Type B pancreatic cell (in vitro differentiated cells): ENCODE results near the gene ADIRF. TPM values are rescaled to one million over a fixed set of nuclear protein-coding genes. Genes with fewer than 3 reads are reported as not detected.
"Not testable (repeated sequence)": the region's sequence is repeated elsewhere in the genome, so short reads cannot be mapped to it uniquely, and the experiment has no call there.

Experiments
- DNase-seq: peaks from one replicate; pipeline ENCODE4 v3.0.0; 2021; ENCODE audit warnings: mixed read lengths; ENCODE audit not compliant: unreplicated experiment; ENCODE audit errors: extremely low spot score
- H3K27ac Mint-ChIP-seq: 2 replicates; pipeline ENCODE4 v1.8.0; 2021; ENCODE audit warnings: mild to moderate bottlenecking, mixed read lengths
- H3K27me3 Mint-ChIP-seq: 2 replicates; pipeline ENCODE4 v1.8.0; 2021; ENCODE audit warnings: mixed read lengths
- H3K36me3 Mint-ChIP-seq: 2 replicates; pipeline ENCODE4 v1.8.0; 2021; ENCODE audit warnings: mixed read lengths
- H3K4me1 Mint-ChIP-seq: one replicate; pipeline ENCODE4 v1.8.0; 2021; ENCODE audit warnings: mixed read lengths; ENCODE audit not compliant: unreplicated experiment
- H3K4me3 Mint-ChIP-seq: 2 replicates; pipeline ENCODE4 v1.8.0; 2021; ENCODE audit warnings: mild to moderate bottlenecking, mixed read lengths
- H3K9me3 Mint-ChIP-seq: 2 replicates; pipeline ENCODE4 v1.8.0; 2021; ENCODE audit warnings: mixed read lengths
- CTCF ChIP-seq: fragments of 200-600 bp; sonication (generic); conservative IDR thresholded peaks from 2 replicates; pipeline ENCODE4 v1.5.0; 2021; ENCODE audit warnings: antibody characterized with exemption, mild to moderate bottlenecking
- total RNA-seq: library from RNA; stranded (reverse); gene quantifications from 2 replicates; pipeline ENCODE4 v1.2.1, GENCODE V29; 2021; ENCODE audit warnings: low replicate concordance

ADIRF gene
- total RNA-seq, 1 donor from 2014 or later: not detected

GRCh38 chr10:86936661-86937501, 31.4 kb upstream of the ADIRF start:
- H3K27ac Mint-ChIP-seq: no peak overlapping the region

GRCh38 chr10:86937502-86938154, 30.7 kb upstream of the ADIRF start:
- H3K36me3 Mint-ChIP-seq: no peaks in the 10 kb centered on the region
- H3K27ac Mint-ChIP-seq: no peak overlapping the region
- no peak for DNase-seq
- TF ChIP-seq CTCF: no peak
- no peaks in the 10 kb centered on the region for H3K9me3 Mint-ChIP-seq
- peak overlapping the region; percentile 65 for H3K4me3 Mint-ChIP-seq
- no peaks in the 10 kb centered on the region for H3K27me3 Mint-ChIP-seq
- H3K4me1 Mint-ChIP-seq: peaks cover 4% of the 10 kb centered on the region

More at GRCh38 chr10:86936661-86937501, 31.4 kb upstream of the ADIRF start:
- Mint-ChIP-seq H3K4me1 (peaks cover 4% of the 10 kb centered on the region), H3K9me3 (no peaks in the 10 kb centered on the region), H3K36me3 (peaks cover 2% of the 10 kb centered on the region), H3K4me3 (no peak overlapping the region), H3K27me3 (no peaks in the 10 kb centered on the region)
- TF ChIP-seq CTCF: no peak
- DNase-seq: no peak

- no peaks in the 10 kb centered on the region for H3K36me3 Mint-ChIP-seq
- H3K4me3 Mint-ChIP-seq: no peak overlapping the region
- TF ChIP-seq CTCF: no peak
- no peaks in the 10 kb centered on the region for H3K27me3 Mint-ChIP-seq
- H3K4me1 Mint-ChIP-seq: peaks cover 4% of the 10 kb centered on the region
- H3K9me3 Mint-ChIP-seq: no peaks in the 10 kb centered on the region
- H3K27ac Mint-ChIP-seq: no peak overlapping the region
- DNase-seq: no peak
Measured at GRCh38 chr10:86938260-86938659, 30.0 kb upstream of the ADIRF start.

GRCh38 chr10:86940076-86940475, 28.2 kb upstream of the ADIRF start:
- H3K27ac Mint-ChIP-seq, H3K27me3 Mint-ChIP-seq, H3K36me3 Mint-ChIP-seq, H3K9me3 Mint-ChIP-seq, DNase-seq, H3K4me3 Mint-ChIP-seq: not testable (repeated sequence)
- peaks cover 11% of the 10 kb centered on the region for H3K4me1 Mint-ChIP-seq

- Mint-ChIP-seq H3K4me1 (peaks cover 10% of the 10 kb centered on the region), H3K36me3 (no peaks in the 10 kb centered on the region), H3K27ac (peak overlapping the region; percentile 48), H3K9me3 (no peaks in the 10 kb centered on the region), H3K4me3 (no peak overlapping the region), H3K27me3 (no peaks in the 10 kb centered on the region)
- DNase-seq: peak; percentile 54
- no peak for TF ChIP-seq CTCF
Measured at GRCh38 chr10:86940677-86941076, 27.6 kb upstream of the ADIRF start.

GRCh38 chr10:86941426-86941825, 26.9 kb upstream of the ADIRF start:
- Mint-ChIP-seq H3K9me3 (no peaks in the 10 kb centered on the region), H3K36me3 (no peaks in the 10 kb centered on the region), H3K4me3 (no peak overlapping the region), H3K27ac (no peak overlapping the region), H3K4me1 (peaks cover 12% of the 10 kb centered on the region), H3K27me3 (no peaks in the 10 kb centered on the region)
- DNase-seq: no peak
- TF ChIP-seq CTCF: no peak
